ENCODE measurements around the gene RPL9.

RPL9 gene

DNA sequence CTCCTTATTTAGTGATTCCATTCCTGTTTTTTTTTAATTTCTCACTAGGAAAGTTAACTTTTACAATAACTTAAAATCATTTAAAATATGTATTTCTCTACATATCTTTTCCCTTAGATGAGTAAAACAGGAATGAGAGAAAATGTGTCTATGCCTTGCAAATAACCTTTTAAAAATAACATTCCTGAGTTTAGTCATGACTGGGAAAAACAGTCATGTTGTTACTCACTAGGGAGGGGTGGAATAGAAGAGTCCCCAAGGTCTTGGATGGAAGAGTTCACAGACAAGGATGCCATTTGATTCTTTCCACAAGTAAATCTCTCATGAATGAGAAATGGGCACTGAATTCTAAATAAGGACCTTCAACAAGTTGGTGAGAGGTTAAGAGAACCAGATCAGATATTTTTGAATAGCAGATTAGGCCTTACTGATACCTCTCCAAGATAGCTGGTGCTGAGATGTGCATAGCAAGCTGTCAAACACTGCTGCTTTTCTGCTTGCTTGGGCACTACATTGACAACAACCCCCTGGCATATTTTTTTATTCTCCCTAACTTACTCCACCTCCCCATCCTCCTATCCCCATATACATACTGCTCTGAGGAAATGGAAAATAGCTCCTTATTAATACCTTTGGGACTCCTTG, 43.4 kb upstream of the RPL9 start:
- no peak overlapping the region for H3K9ac ChIP-seq
- TF ChIP-seq, protein P1, sequence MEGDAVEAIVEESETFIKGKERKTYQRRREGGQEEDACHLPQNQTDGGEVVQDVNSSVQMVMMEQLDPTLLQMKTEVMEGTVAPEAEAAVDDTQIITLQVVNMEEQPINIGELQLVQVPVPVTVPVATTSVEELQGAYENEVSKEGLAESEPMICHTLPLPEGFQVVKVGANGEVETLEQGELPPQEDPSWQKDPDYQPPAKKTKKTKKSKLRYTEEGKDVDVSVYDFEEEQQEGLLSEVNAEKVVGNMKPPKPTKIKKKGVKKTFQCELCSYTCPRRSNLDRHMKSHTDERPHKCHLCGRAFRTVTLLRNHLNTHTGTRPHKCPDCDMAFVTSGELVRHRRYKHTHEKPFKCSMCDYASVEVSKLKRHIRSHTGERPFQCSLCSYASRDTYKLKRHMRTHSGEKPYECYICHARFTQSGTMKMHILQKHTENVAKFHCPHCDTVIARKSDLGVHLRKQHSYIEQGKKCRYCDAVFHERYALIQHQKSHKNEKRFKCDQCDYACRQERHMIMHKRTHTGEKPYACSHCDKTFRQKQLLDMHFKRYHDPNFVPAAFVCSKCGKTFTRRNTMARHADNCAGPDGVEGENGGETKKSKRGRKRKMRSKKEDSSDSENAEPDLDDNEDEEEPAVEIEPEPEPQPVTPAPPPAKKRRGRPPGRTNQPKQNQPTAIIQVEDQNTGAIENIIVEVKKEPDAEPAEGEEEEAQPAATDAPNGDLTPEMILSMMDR (conservative IDR thresholded peaks at IDR 0.05; ENCODE audit: low read depth, low read length), result no peak
- no peak overlapping the region for H3K4me3 ChIP-seq (IDR thresholded peaks at IDR 0.05; ENCODE audit: insufficient read depth, low read depth, low read length)
- H4K20me1 ChIP-seq (ENCODE audit: insufficient read depth), result no peaks in the 10 kb centered on the region
- H3K36me3 ChIP-seq (ENCODE audit: insufficient read depth), result no peaks in the 10 kb centered on the region
- H3K4me1 ChIP-seq (ENCODE audit: low read depth, poor library complexity, severe bottlenecking), result no peaks in the 10 kb centered on the region
- no peak overlapping the region for H2AFZ ChIP-seq (ENCODE audit: low read depth)
- no peaks in the 10 kb centered on the region for H3K27me3 ChIP-seq (ENCODE audit: insufficient read depth, low read depth)
- no peak overlapping the region for H3K4me2 ChIP-seq
- no peaks in the 10 kb centered on the region for H3K79me2 ChIP-seq (ENCODE audit: insufficient read depth, low read depth)
- no peak overlapping the region for H3K27ac ChIP-seq

DNA sequence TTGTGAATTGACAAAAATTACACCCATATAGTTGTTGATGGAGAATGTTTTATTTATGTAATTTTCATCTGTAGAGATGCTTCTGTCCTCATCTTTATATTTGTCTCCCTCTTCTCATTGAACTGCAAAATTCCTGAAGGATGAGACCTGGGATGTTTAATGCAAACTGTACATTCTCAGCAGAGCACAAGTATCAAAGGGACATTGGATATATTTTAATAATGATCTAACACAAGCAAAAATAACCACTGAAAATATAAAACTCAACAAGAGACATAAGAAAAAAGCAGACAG, 40.0 kb upstream of the RPL9 start:
- H4K20me1 ChIP-seq (ENCODE audit: insufficient read depth), result no peaks in the 10 kb centered on the region
- no peak overlapping the region for H2AFZ ChIP-seq (ENCODE audit: low read depth)
- H3K79me2 ChIP-seq (ENCODE audit: insufficient read depth, low read depth), result no peaks in the 10 kb centered on the region
- no peaks in the 10 kb centered on the region for H3K27me3 ChIP-seq (ENCODE audit: insufficient read depth, low read depth)
- H3K27ac ChIP-seq, result no peak overlapping the region
- no peak overlapping the region for H3K4me2 ChIP-seq
- H3K36me3 ChIP-seq (ENCODE audit: insufficient read depth), result no peaks in the 10 kb centered on the region
- TF ChIP-seq, protein P1 (conservative IDR thresholded peaks at IDR 0.05; ENCODE audit: low read depth, low read length), result no peak
- no peak overlapping the region for H3K9ac ChIP-seq
- H3K4me1 ChIP-seq (ENCODE audit: low read depth, poor library complexity, severe bottlenecking), result no peaks in the 10 kb centered on the region
- H3K4me3 ChIP-seq (IDR thresholded peaks at IDR 0.05; ENCODE audit: insufficient read depth, low read depth, low read length), result no peak overlapping the region

DNA sequence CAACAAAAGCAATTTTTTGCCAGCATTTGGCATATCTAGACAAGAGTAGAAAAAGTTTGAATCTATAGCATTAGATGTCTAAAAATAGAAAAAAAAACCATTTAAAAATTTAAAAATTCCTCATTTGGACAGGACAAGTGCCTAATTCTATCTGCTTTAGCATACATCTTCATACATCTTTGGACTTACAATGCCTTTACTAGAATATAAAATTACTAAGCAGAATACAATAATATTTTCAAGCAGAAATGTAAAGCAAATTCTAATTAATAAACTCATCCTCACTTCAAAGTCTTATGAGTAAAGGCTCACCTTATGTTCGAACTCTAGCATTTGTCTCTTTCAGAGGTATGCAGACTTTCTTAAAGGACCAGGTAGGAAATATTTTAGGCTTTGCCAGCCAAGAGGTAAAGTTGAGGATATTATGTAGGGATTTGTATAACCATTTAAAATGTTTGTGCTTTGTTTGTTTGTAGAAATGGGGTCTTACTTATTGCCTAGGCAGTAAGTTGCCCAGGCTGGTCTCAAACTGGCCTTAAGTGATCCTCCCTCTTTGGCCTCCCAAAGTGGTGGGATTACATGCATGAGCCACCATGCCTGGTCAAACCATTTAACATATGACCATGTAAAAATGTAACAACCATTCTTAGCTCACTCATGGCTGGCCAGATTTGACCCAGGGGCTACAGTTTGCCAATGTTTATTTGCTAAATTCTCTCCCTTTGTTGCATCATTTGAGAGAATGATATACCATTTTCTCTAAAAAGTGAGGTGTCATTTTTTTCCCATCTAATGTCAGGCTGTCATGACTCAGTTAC, 39.4 kb upstream of the RPL9 start:
- Histone ChIP-seq H3K27ac (no peak overlapping the region), H3K4me2 (no peak overlapping the region), H2AFZ (ENCODE audit: low read depth) (no peak overlapping the region), H3K9ac (no peak overlapping the region), H3K4me3 (IDR thresholded peaks at IDR 0.05; ENCODE audit: insufficient read depth, low read depth, low read length) (no peak overlapping the region), H3K79me2 (ENCODE audit: insufficient read depth, low read depth) (no peaks in the 10 kb centered on the region), H4K20me1 (ENCODE audit: insufficient read depth) (no peaks in the 10 kb centered on the region), H3K36me3 (ENCODE audit: insufficient read depth) (no peaks in the 10 kb centered on the region), H3K4me1 (ENCODE audit: low read depth, poor library complexity, severe bottlenecking) (no peaks in the 10 kb centered on the region), H3K27me3 (ENCODE audit: insufficient read depth, low read depth) (no peaks in the 10 kb centered on the region)
- TF ChIP-seq, protein P1 (conservative IDR thresholded peaks at IDR 0.05; ENCODE audit: low read depth, low read length), result no peak

DNA sequence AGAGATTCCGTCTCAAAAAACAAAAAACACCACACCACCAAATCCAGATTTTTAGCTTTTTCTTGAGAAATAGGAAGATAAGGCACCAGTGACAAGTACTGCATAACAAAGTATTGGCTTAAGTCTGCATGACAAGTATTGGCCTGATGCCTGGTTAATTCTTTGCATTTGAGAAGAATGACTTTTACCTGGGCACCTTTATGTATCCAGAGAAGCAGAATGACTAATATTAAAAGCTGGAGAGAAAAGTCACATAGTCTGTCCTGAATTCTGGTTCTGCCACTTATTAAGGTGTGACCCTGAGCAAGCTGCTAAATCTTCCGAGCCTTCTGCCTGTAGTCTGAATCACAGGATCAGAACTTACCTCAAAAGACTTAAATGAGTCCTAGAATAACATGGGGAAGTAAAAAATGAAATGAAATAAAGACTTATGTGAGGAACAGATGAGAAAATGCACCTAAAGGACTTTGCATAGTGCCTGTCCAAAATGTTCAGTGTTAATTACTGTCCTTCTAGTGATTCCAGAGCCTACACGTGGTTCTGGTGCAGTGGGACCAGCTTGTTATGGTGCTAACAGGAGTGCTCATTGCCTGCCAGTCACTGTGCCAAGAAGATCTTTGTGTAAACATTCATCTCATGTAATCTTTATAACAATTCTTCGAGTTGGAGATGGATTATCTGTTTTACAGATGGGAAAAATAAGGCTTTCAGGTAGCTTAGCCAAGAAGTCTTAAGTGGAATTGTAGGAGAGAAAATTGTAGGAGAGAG, 36.9 kb upstream of the RPL9 start:
- H3K79me2 ChIP-seq (ENCODE audit: insufficient read depth, low read depth), result no peaks in the 10 kb centered on the region
- H3K36me3 ChIP-seq (ENCODE audit: insufficient read depth), result no peaks in the 10 kb centered on the region
- H3K27me3 ChIP-seq (ENCODE audit: insufficient read depth, low read depth), result no peaks in the 10 kb centered on the region
- no peak overlapping the region for H3K4me3 ChIP-seq (IDR thresholded peaks at IDR 0.05; ENCODE audit: insufficient read depth, low read depth, low read length)
- no peaks in the 10 kb centered on the region for H3K4me1 ChIP-seq (ENCODE audit: low read depth, poor library complexity, severe bottlenecking)
- H3K4me2 ChIP-seq, result no peak overlapping the region
- TF ChIP-seq, protein P1 (conservative IDR thresholded peaks at IDR 0.05; ENCODE audit: low read depth, low read length), result no peak
- no peaks in the 10 kb centered on the region for H4K20me1 ChIP-seq (ENCODE audit: insufficient read depth)
- no peak overlapping the region for H2AFZ ChIP-seq (ENCODE audit: low read depth)
- H3K27ac ChIP-seq, result no peak overlapping the region
- H3K9ac ChIP-seq, result no peak overlapping the region

All from KMS-11 (cell line).